ENCODE results near the gene SLCO2B1.
A peak's percentile ranks its signal among the peaks of the same experiment; 100 is the strongest.

SLCO2B1 gene

GRCh38 chr11:75166791-75167190 is 15.9 kb downstream of the SLCO2B1 start:
- no peak overlapping the region for H3K27ac ChIP-seq (ENCODE audit: low read length)
- H3K4me3 ChIP-seq (ENCODE audit: low read depth in 1 of 2, low read length in 2 of 2): no peak overlapping the region
- H3K9me3 ChIP-seq (ENCODE audit: control insufficient read depth in 1 of 2, low read length in 2 of 2): no peaks in the 10 kb centered on the region
- H3K4me1 ChIP-seq (ENCODE audit: control insufficient read depth in 1 of 2, insufficient read depth in 2 of 2, low read length in 2 of 2): peaks cover 0 to 4% of the 10 kb centered on the region in 2 donors
- no peaks in the 10 kb centered on the region for H3K27me3 ChIP-seq (ENCODE audit: low read depth, low read length)
- H3K36me3 ChIP-seq (ENCODE audit: control insufficient read depth in 1 of 2, insufficient read depth in 2 of 2, low read length in 2 of 2): peaks cover 0 to 11% of the 10 kb centered on the region in 2 donors

GRCh38 chr11:75167617-75168016 is 16.7 kb downstream of the SLCO2B1 start:
- H3K27ac ChIP-seq (ENCODE audit: low read length): peak overlapping the region; percentile 65
- H3K4me3 ChIP-seq (ENCODE audit: low read depth in 1 of 2, low read length in 2 of 2): no peak overlapping the region
- H3K27me3 ChIP-seq (ENCODE audit: low read depth, low read length): no peaks in the 10 kb centered on the region
- H3K4me1 ChIP-seq (ENCODE audit: control insufficient read depth in 1 of 2, insufficient read depth in 2 of 2, low read length in 2 of 2): peaks cover 0 to 4% of the 10 kb centered on the region in 2 donors
- no peaks in the 10 kb centered on the region for H3K9me3 ChIP-seq (ENCODE audit: control insufficient read depth in 1 of 2, low read length in 2 of 2)
- H3K36me3 ChIP-seq (ENCODE audit: control insufficient read depth in 1 of 2, insufficient read depth in 2 of 2, low read length in 2 of 2): peaks cover 0 to 11% of the 10 kb centered on the region in 2 donors

GRCh38 chr11:75169101-75169885 is 18.4 kb downstream of the SLCO2B1 start:
- Histone ChIP-seq H3K9me3 (ENCODE audit: control insufficient read depth in 1 of 2, low read length in 2 of 2) (no peaks in the 10 kb centered on the region), H3K4me3 (ENCODE audit: low read depth in 1 of 2, low read length in 2 of 2) (no peak overlapping the region), H3K27ac (ENCODE audit: low read length) (no peak overlapping the region), H3K4me1 (ENCODE audit: control insufficient read depth in 1 of 2, insufficient read depth in 2 of 2, low read length in 2 of 2) (peaks cover 0 to 5% of the 10 kb centered on the region in 2 donors), H3K36me3 (ENCODE audit: control insufficient read depth in 1 of 2, insufficient read depth in 2 of 2, low read length in 2 of 2) (peaks cover 0 to 11% of the 10 kb centered on the region in 2 donors), H3K27me3 (ENCODE audit: low read depth, low read length) (no peaks in the 10 kb centered on the region)

GRCh38 chr11:75170516-75171201 is 19.8 kb downstream of the SLCO2B1 start:
- H3K27ac ChIP-seq (ENCODE audit: low read length): no peak overlapping the region
- H3K4me3 ChIP-seq (ENCODE audit: low read depth in 1 of 2, low read length in 2 of 2): no peak overlapping the region
- no peaks in the 10 kb centered on the region for H3K27me3 ChIP-seq (ENCODE audit: low read depth, low read length)
- peaks cover 6 to 10% of the 10 kb centered on the region in 2 donors for H3K4me1 ChIP-seq (ENCODE audit: control insufficient read depth in 1 of 2, insufficient read depth in 2 of 2, low read length in 2 of 2)
- H3K36me3 ChIP-seq (ENCODE audit: control insufficient read depth in 1 of 2, insufficient read depth in 2 of 2, low read length in 2 of 2): peaks cover 0 to 11% of the 10 kb centered on the region in 2 donors
- no peaks in the 10 kb centered on the region for H3K9me3 ChIP-seq (ENCODE audit: control insufficient read depth in 1 of 2, low read length in 2 of 2)

GRCh38 chr11:75173336-75173735 is 22.4 kb downstream of the SLCO2B1 start:
- no peak overlapping the region for H3K27ac ChIP-seq (ENCODE audit: low read length)
- no peak overlapping the region for H3K4me3 ChIP-seq (ENCODE audit: low read depth in 1 of 2, low read length in 2 of 2)
- H3K27me3 ChIP-seq (ENCODE audit: low read depth, low read length): no peaks in the 10 kb centered on the region
- H3K4me1 ChIP-seq (ENCODE audit: control insufficient read depth in 1 of 2, insufficient read depth in 2 of 2, low read length in 2 of 2): peaks cover 7 to 10% of the 10 kb centered on the region in 2 donors
- peaks cover 0 to 11% of the 10 kb centered on the region in 2 donors for H3K36me3 ChIP-seq (ENCODE audit: control insufficient read depth in 1 of 2, insufficient read depth in 2 of 2, low read length in 2 of 2)
- H3K9me3 ChIP-seq (ENCODE audit: control insufficient read depth in 1 of 2, low read length in 2 of 2): no peaks in the 10 kb centered on the region

GRCh38 chr11:75174781-75175370 is 24.0 kb downstream of the SLCO2B1 start:
- Histone ChIP-seq H3K4me1 (ENCODE audit: control insufficient read depth in 1 of 2, insufficient read depth in 2 of 2, low read length in 2 of 2) (peaks cover 7 to 10% of the 10 kb centered on the region in 2 donors), H3K4me3 (ENCODE audit: low read depth in 1 of 2, low read length in 2 of 2) (no peak overlapping the region), H3K36me3 (ENCODE audit: control insufficient read depth in 1 of 2, insufficient read depth in 2 of 2, low read length in 2 of 2) (peaks cover 0 to 4% of the 10 kb centered on the region in 2 donors), H3K9me3 (ENCODE audit: control insufficient read depth in 1 of 2, low read length in 2 of 2) (no peaks in the 10 kb centered on the region), H3K27me3 (ENCODE audit: low read depth, low read length) (no peaks in the 10 kb centered on the region), H3K27ac (ENCODE audit: low read length) (peak overlapping the region; percentile 34)

GRCh38 chr11:75182664-75183063 is 31.8 kb downstream of the SLCO2B1 start:
- H3K27ac ChIP-seq (ENCODE audit: low read length): no peak overlapping the region
- no peaks in the 10 kb centered on the region for H3K9me3 ChIP-seq (ENCODE audit: control insufficient read depth in 1 of 2, low read length in 2 of 2)
- H3K36me3 ChIP-seq (ENCODE audit: control insufficient read depth in 1 of 2, insufficient read depth in 2 of 2, low read length in 2 of 2): peaks cover 0 to 10% of the 10 kb centered on the region in 2 donors
- no peak overlapping the region for H3K4me3 ChIP-seq (ENCODE audit: low read depth in 1 of 2, low read length in 2 of 2)
- no peaks in the 10 kb centered on the region for H3K4me1 ChIP-seq (ENCODE audit: control insufficient read depth in 1 of 2, insufficient read depth in 2 of 2, low read length in 2 of 2)
- H3K27me3 ChIP-seq (ENCODE audit: low read depth, low read length): no peaks in the 10 kb centered on the region

- H3K27ac ChIP-seq (ENCODE audit: low read length): no peak overlapping the region
- H3K27me3 ChIP-seq (ENCODE audit: low read depth, low read length): no peaks in the 10 kb centered on the region
- H3K36me3 ChIP-seq (ENCODE audit: control insufficient read depth in 1 of 2, insufficient read depth in 2 of 2, low read length in 2 of 2): peaks cover 0 to 17% of the 10 kb centered on the region in 2 donors
- H3K4me1 ChIP-seq (ENCODE audit: control insufficient read depth in 1 of 2, insufficient read depth in 2 of 2, low read length in 2 of 2): no peaks in the 10 kb centered on the region
- H3K4me3 ChIP-seq (ENCODE audit: low read depth in 1 of 2, low read length in 2 of 2): no peak overlapping the region
- H3K9me3 ChIP-seq (ENCODE audit: control insufficient read depth in 1 of 2, low read length in 2 of 2): no peaks in the 10 kb centered on the region
These were observed 33.1 kb downstream of the SLCO2B1 start for GRCh38 chr11:75184051-75184450.

GRCh38 chr11:75184757-75185425 is 34.0 kb downstream of the SLCO2B1 start:
- H3K27me3 ChIP-seq (ENCODE audit: low read depth, low read length): no peaks in the 10 kb centered on the region
- H3K36me3 ChIP-seq (ENCODE audit: control insufficient read depth in 1 of 2, insufficient read depth in 2 of 2, low read length in 2 of 2): peaks cover 0 to 17% of the 10 kb centered on the region in 2 donors
- H3K4me1 ChIP-seq (ENCODE audit: control insufficient read depth in 1 of 2, insufficient read depth in 2 of 2, low read length in 2 of 2): no peaks in the 10 kb centered on the region
- H3K4me3 ChIP-seq (ENCODE audit: low read depth in 1 of 2, low read length in 2 of 2): no peak overlapping the region
- no peak overlapping the region for H3K27ac ChIP-seq (ENCODE audit: low read length)
- no peaks in the 10 kb centered on the region for H3K9me3 ChIP-seq (ENCODE audit: control insufficient read depth in 1 of 2, low read length in 2 of 2)

GRCh38 chr11:75185866-75186265 is 35.0 kb downstream of the SLCO2B1 start:
- H3K27ac ChIP-seq (ENCODE audit: low read length): no peak overlapping the region
- peaks cover 0 to 7% of the 10 kb centered on the region in 2 donors for H3K4me1 ChIP-seq (ENCODE audit: control insufficient read depth in 1 of 2, insufficient read depth in 2 of 2, low read length in 2 of 2)
- peaks cover 0 to 17% of the 10 kb centered on the region in 2 donors for H3K36me3 ChIP-seq (ENCODE audit: control insufficient read depth in 1 of 2, insufficient read depth in 2 of 2, low read length in 2 of 2)
- H3K4me3 ChIP-seq (ENCODE audit: low read depth in 1 of 2, low read length in 2 of 2): no peak overlapping the region
- no peaks in the 10 kb centered on the region for H3K9me3 ChIP-seq (ENCODE audit: control insufficient read depth in 1 of 2, low read length in 2 of 2)
- H3K27me3 ChIP-seq (ENCODE audit: low read depth, low read length): no peaks in the 10 kb centered on the region

GRCh38 chr11:75186999-75187398 is 36.1 kb downstream of the SLCO2B1 start:
- peaks cover 0 to 17% of the 10 kb centered on the region in 2 donors for H3K36me3 ChIP-seq (ENCODE audit: control insufficient read depth in 1 of 2, insufficient read depth in 2 of 2, low read length in 2 of 2)
- no peaks in the 10 kb centered on the region for H3K9me3 ChIP-seq (ENCODE audit: control insufficient read depth in 1 of 2, low read length in 2 of 2)
- H3K4me3 ChIP-seq (ENCODE audit: low read depth in 1 of 2, low read length in 2 of 2): no peak overlapping the region
- peaks cover 0 to 18% of the 10 kb centered on the region in 2 donors for H3K4me1 ChIP-seq (ENCODE audit: control insufficient read depth in 1 of 2, insufficient read depth in 2 of 2, low read length in 2 of 2)
- no peak overlapping the region for H3K27ac ChIP-seq (ENCODE audit: low read length)
- no peaks in the 10 kb centered on the region for H3K27me3 ChIP-seq (ENCODE audit: low read depth, low read length)

Data from muscle layer of duodenum (tissue), 2 donors.